Measurements from ENCODE around the gene CD2.

GRCh38 chr1:116732726-116733125, 21.5 kb upstream of the CD2 start:
- TF ChIP-seq, protein P1, sequence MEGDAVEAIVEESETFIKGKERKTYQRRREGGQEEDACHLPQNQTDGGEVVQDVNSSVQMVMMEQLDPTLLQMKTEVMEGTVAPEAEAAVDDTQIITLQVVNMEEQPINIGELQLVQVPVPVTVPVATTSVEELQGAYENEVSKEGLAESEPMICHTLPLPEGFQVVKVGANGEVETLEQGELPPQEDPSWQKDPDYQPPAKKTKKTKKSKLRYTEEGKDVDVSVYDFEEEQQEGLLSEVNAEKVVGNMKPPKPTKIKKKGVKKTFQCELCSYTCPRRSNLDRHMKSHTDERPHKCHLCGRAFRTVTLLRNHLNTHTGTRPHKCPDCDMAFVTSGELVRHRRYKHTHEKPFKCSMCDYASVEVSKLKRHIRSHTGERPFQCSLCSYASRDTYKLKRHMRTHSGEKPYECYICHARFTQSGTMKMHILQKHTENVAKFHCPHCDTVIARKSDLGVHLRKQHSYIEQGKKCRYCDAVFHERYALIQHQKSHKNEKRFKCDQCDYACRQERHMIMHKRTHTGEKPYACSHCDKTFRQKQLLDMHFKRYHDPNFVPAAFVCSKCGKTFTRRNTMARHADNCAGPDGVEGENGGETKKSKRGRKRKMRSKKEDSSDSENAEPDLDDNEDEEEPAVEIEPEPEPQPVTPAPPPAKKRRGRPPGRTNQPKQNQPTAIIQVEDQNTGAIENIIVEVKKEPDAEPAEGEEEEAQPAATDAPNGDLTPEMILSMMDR (IDR thresholded peaks at IDR 0.05), result no peak
- TF ChIP-seq POLR2A (IDR thresholded peaks at IDR 0.05), result no peak

Measured in thyroid gland (tissue), 4 donors.